HepG2 (cell line): ENCODE measurements around the gene SCGB1C1. TPM values are rescaled to one million over a fixed set of nuclear protein-coding genes. Genes with fewer than 3 reads are reported as not detected.

Experiments used
- ATAC-seq: fragments of 200-7000 bp; cut with Tn5 transposase; 3 replicates; pipeline ENCODE4 v1.9.1; 2020; ENCODE audit warnings: mild to moderate bottlenecking, moderate library complexity
- BruUV-seq: library from RNA; stranded (reverse); fragments of 400-500 nt; replicated peaks from 2 replicates; lab custom pipeline; 2021; lab: Mats Ljungman, UMichigan
- CTCF ChIA-PET: fragments of 300-600 bp; formaldehyde crosslinking; extraction: SDS; loops from one replicate; lab custom pipeline; 2021; ENCODE audit warnings: low total read pairs, inconsistent platforms, low intra/inter-chr PET ratio; lab: Yijun Ruan, JAX
- POLR2A ChIA-PET: fragments of 350-600 bp; sonication (Branson Sonifier 250); formaldehyde crosslinking; loops from one replicate; lab custom pipeline; 2020; ENCODE audit warnings: antibody characterized with exemption, inconsistent platforms; lab: Yijun Ruan, JAX
- DNase-seq: peaks from one replicate; pipeline ENCODE4 v3.0.0-alpha.2; 2015; ENCODE audit warnings: low spot score
- FAIRE-seq: peaks from 3 replicates; lab custom pipeline; 2011; peaks lifted over from hg19 to GRCh38; lab: Jason Lieb, UNC
- H2AFZ ChIP-seq: one replicate; pipeline ENCODE4 v1.6.1; 2011; ENCODE audit warnings: low read length, inconsistent platforms
- H3K27ac ChIP-seq: fragments of 300-600 bp; 3 replicates; pipeline ENCODE4 v1.8.0; 2011; ENCODE audit warnings: mixed run types, mild to moderate bottlenecking, mixed read lengths, low read length, inconsistent platforms; ENCODE audit not compliant: insufficient read depth; ENCODE audit errors: extremely low read length
- H3K27me3 ChIP-seq, 2 experiments: fragments of 200-600 bp in 1 of 2; 2 replicates in 1 of 2; 3 replicates in 1 of 2; pipeline versions ENCODE4 v1.6.0 to v1.8.0; 2011; ENCODE audit warnings: low read length in 2 of 2, mild to moderate bottlenecking in 2 of 2, moderate library complexity in 2 of 2, inconsistent platforms in 1 of 2; ENCODE audit not compliant: insufficient read depth in 2 of 2, control insufficient read depth in 1 of 2
- H3K36me3 ChIP-seq, 2 experiments: fragments of 200-600 bp in 1 of 2; replicated peaks in 1 of 2; 2 replicates in 1 of 2; 3 replicates in 1 of 2; pipeline versions ENCODE4 v1.5.1 to v1.8.0; 2011; ENCODE audit warnings: low read length in 2 of 2, inconsistent platforms in 1 of 2; ENCODE audit not compliant: insufficient read depth in 2 of 2, control insufficient read depth in 1 of 2
- H3K4me1 ChIP-seq: 2 replicates; pipeline ENCODE4 v1.5.1; 2012; ENCODE audit warnings: low read length, inconsistent platforms; ENCODE audit not compliant: insufficient read depth
- H3K4me2 ChIP-seq: 2 replicates; pipeline ENCODE4 v1.6.0; 2011; ENCODE audit warnings: low read depth, low read length, inconsistent platforms
- H3K4me3 ChIP-seq, 3 experiments: fragments of 200-600 bp in 1 of 3; sonication (generic), shearing (Covaris generic) in 1 of 3; replicated peaks in 1 of 3; 2 replicates each; pipeline ENCODE4 v1.5.1; 2011 to 2016; ENCODE audit warnings: low read length in 3 of 3, inconsistent platforms in 2 of 3, low read depth in 2 of 3, mild to moderate bottlenecking in 2 of 3, control low read depth in 1 of 3, mixed read lengths in 1 of 3; ENCODE audit not compliant: insufficient read depth in 1 of 3
- H3K79me2 ChIP-seq: one replicate; pipeline ENCODE4 v1.6.1; 2011; ENCODE audit warnings: low read length, inconsistent platforms; ENCODE audit not compliant: insufficient read depth
- H3K9ac ChIP-seq: 2 replicates; pipeline ENCODE4 v1.6.0; 2011; ENCODE audit warnings: mild to moderate bottlenecking, low read depth, low read length, inconsistent platforms; ENCODE audit not compliant: insufficient read depth
- H3K9me3 ChIP-seq: 2 replicates; pipeline ENCODE4 v1.5.1; 2012; ENCODE audit warnings: mild to moderate bottlenecking, low read length
- H4K20me1 ChIP-seq: 2 replicates; pipeline ENCODE4 v1.6.0; 2011; ENCODE audit warnings: inconsistent platforms, mild to moderate bottlenecking, low read length, moderate library complexity; ENCODE audit not compliant: insufficient read depth
- FOXA1 ChIP-seq, 2 experiments: fragments of 450-650 bp in 1 of 2; sonication (generic) in 1 of 2; formaldehyde crosslinking in 1 of 2; IDR thresholded peaks; 2 replicates each; pipeline versions ENCODE4 v1.4.0 to v1.6.1; 2016 to 2020; ENCODE audit warnings: missing genetic modification reagents in 1 of 2
- FOXO4 ChIP-seq: sonication (generic); formaldehyde crosslinking; conservative IDR thresholded peaks from 2 replicates; pipeline ENCODE4 v1.8.1; 2023; ENCODE audit warnings: missing genetic modification reagents
- MED8 ChIP-seq: sonication (generic); formaldehyde crosslinking; IDR thresholded peaks from 2 replicates; pipeline ENCODE4 v1.8.1; 2023; ENCODE audit warnings: mild to moderate bottlenecking, missing genetic modification reagents; ENCODE audit not compliant: insufficient replicate concordance
- NCOA5 ChIP-seq: sonication (generic); formaldehyde crosslinking; IDR thresholded peaks from 2 replicates; pipeline ENCODE4 v1.4.0; 2020; ENCODE audit warnings: missing genetic modification reagents
- PBX3 ChIP-seq: sonication (generic); formaldehyde crosslinking; IDR thresholded peaks from 2 replicates; pipeline ENCODE4 v1.8.1; 2023; ENCODE audit warnings: missing genetic modification reagents, inconsistent platforms, borderline replicate concordance
- SP4 ChIP-seq: sonication (generic); formaldehyde crosslinking; IDR thresholded peaks from 2 replicates; pipeline ENCODE4 v1.8.1; 2023; ENCODE audit warnings: mild to moderate bottlenecking, missing genetic modification reagents
- SSRP1 ChIP-seq: IDR thresholded peaks from 2 replicates; pipeline ENCODE4 v1.6.1; 2016; ENCODE audit warnings: control low read depth
- ZFP36L2 ChIP-seq: sonication (generic); formaldehyde crosslinking; IDR thresholded peaks from 2 replicates; pipeline ENCODE4 v1.4.0; 2020; ENCODE audit warnings: missing genetic modification reagents
- ZFP91 ChIP-seq: sonication (generic); formaldehyde crosslinking; IDR thresholded peaks from 2 replicates; pipeline ENCODE4 v1.9.0; 2022; ENCODE audit warnings: missing genetic modification reagents, mild to moderate bottlenecking, borderline replicate concordance
- ZNF230 ChIP-seq: sonication (generic); formaldehyde crosslinking; IDR thresholded peaks from 2 replicates; pipeline ENCODE4 v1.4.0; 2020; ENCODE audit warnings: mild to moderate bottlenecking, missing genetic modification reagents
- ZNF512B ChIP-seq: sonication (generic); formaldehyde crosslinking; IDR thresholded peaks from 2 replicates; pipeline ENCODE4 v1.5.1; 2020; ENCODE audit warnings: missing genetic modification reagents, mild to moderate bottlenecking, borderline replicate concordance
- ZNF530 ChIP-seq: sonication (generic); formaldehyde crosslinking; IDR thresholded peaks from 2 replicates; pipeline ENCODE4 v1.5.0; 2020; ENCODE audit warnings: low read depth, mild to moderate bottlenecking, missing genetic modification reagents
- ZNF749 ChIP-seq: sonication (generic); formaldehyde crosslinking; IDR thresholded peaks from 2 replicates; pipeline ENCODE4 v1.8.0; 2022; ENCODE audit warnings: mild to moderate bottlenecking, missing genetic modification reagents, moderate library complexity, borderline replicate concordance
- WGBS: methylation state at CpG from one replicate; pipeline ENCODE4 v1.1.6; 2017; ENCODE audit warnings: low lambda C conversion rate; 5-methylcytosine and 5-hydroxymethylcytosine counted together
- in situ Hi-C: cut with HindIII; loops from 2 replicates; pipeline ENCODE4 v1.10.0; 2017; ENCODE audit warnings: low pct_unique_long_range_greater_than_20kb; ENCODE audit not compliant: extremely low pct_ligation_motif_present
- intact Hi-C: fragments of 100-400 bp; cut with micrococcal nuclease; formaldehyde crosslinking; loops from one replicate; pipeline ENCODE4 v1.10.0; 2022; ENCODE audit not compliant: unreplicated experiment
- polyA plus RNA-seq, 8 experiments: library from polyadenylated mRNA; depleted of rRNA in 3 of 8; stranded (reverse) in 7 of 8; unstranded in 1 of 8; fragments of >200 nt; fragmentation: Illumina TruSeq in 4 of 8; extraction: Trizol in 4 of 8; gene quantifications; 2 replicates each; pipeline versions ENCODE4 v1.2.1 to v1.2.3, GENCODE V29; 2011 to 2016; ENCODE audit warnings: low read depth in 4 of 8, missing spikeins in 1 of 8, mixed read lengths in 1 of 8; ENCODE audit not compliant: insufficient read depth in 1 of 8
- total RNA-seq, 5 experiments: library from RNA; depleted of rRNA; stranded (reverse); fragments of >200 nt; fragmentation: Illumina TruSeq; extraction: Trizol; gene quantifications; 2 replicates each; pipeline ENCODE4 v1.2.3, GENCODE V29; 2016; ENCODE audit warnings: low read depth in 1 of 5

Gene SCGB1C1
- total and polyA plus RNA-seq, 2 of the 13 experiments (the other 11 are each of a cell fraction or from before 2014, with no cell fraction given): not detected

GRCh38 chr11:206002-206384, 13.1 kb downstream of the SCGB1C1 start:
- no peak for FAIRE-seq
- intact Hi-C loops: loop anchor here (2.0 kb wide), 1 partner anchor 31 kb away; the partner anchor contains the start of genes PSMD13 and SIRT3
- peaks cover 46% of the 10 kb centered on the region for H3K79me2 ChIP-seq

More at GRCh38 chr11:206002-206384, 13.1 kb downstream of the SCGB1C1 start:
- ATAC-seq (no peak), DNase-seq (no peak)
- CTCF ChIA-PET: no interaction called here
- no TSS peak for BruUV-seq
- Histone ChIP-seq H3K9me3 (no peaks in the 10 kb centered on the region), H3K9ac (peak overlapping the region; percentile 100), H3K27ac (peak overlapping the region; percentile 96), H3K4me3 (peak overlapping the region; percentile 75 to 90 (median 89)), H3K4me2 (peak overlapping the region; percentile 97), H3K36me3 (peaks cover 12 to 38% of the 10 kb centered on the region in 2 experiments), H3K4me1 (peaks cover 37% of the 10 kb centered on the region), H4K20me1 (peaks cover 7% of the 10 kb centered on the region; the same call in 1 of the 2 replicates), H3K27me3 (no peaks in the 10 kb centered on the region; a peak in 1 of 5 replicates), H2AFZ (no peak overlapping the region)
- no peak for TF ChIP-seq ZNF749
- TF ChIP-seq ZNF230: no peak
- no peak for TF ChIP-seq FOXA1 (IDR thresholded peaks at IDR 0.05)
- peak; percentile 13; the same call in 1 of the 2 replicates for TF ChIP-seq FOXA1 (CRISPR knock-in tag; IDR thresholded peaks at IDR 0.05)
- TF ChIP-seq NCOA5: no peak
- TF ChIP-seq SP4: 0 out of 2 replicates have a peak, but pooled peaks have one; percentile 15
- TF ChIP-seq FOXO4 (CRISPR knock-in tag): 0 out of 2 replicates have a peak, but pooled peaks have one; percentile 34
- no peak for TF ChIP-seq PBX3 (CRISPR knock-in tag)
- no peak for TF ChIP-seq ZFP36L2
- TF ChIP-seq MED8 (CRISPR knock-in tag): peak; percentile 35
- TF ChIP-seq ZNF512B (CRISPR knock-in tag): no peak
- no peak for TF ChIP-seq SSRP1 (CRISPR knock-in tag)
- 0 out of 2 replicates have a peak, but pooled peaks have one; percentile 31 for TF ChIP-seq ZFP91 (CRISPR knock-in tag)
- TF ChIP-seq ZNF530 (CRISPR knock-in tag): no peak
- POLR2A ChIA-PET: interaction anchor here (1.3 to 3.9 kb wide), 7 partner anchors 10 to 301 kb away, joined by 4 to 41 read pairs (median 9); partner anchors contain the start of genes RNH1 and SIRT3
- 75% methylated on average over 7 of the region's 7 CpGs for WGBS
- in situ Hi-C loops: no loop called here
